GM23248 (cell line): ENCODE results near the gene UMOD.

Experiments
- EZH2 ChIP-seq: fragments of 200-600 bp; sonication (generic); IDR thresholded peaks from 2 replicates; pipeline ENCODE4 v1.6.1; 2018; ENCODE audit warnings: antibody characterized with exemption, mild to moderate bottlenecking; ENCODE audit not compliant: insufficient read depth, poor library complexity, severe bottlenecking
- EZH2phosphoT487 ChIP-seq: fragments of 200-600 bp; sonication (generic); IDR thresholded peaks from 2 replicates; pipeline ENCODE4 v1.6.1; 2018; ENCODE audit warnings: antibody characterized with exemption, moderate library complexity, mild to moderate bottlenecking, low read depth; ENCODE audit not compliant: insufficient read depth

GRCh38 chr16:20317117-20317516 is 35.4 kb downstream of the UMOD start:
- TF ChIP-seq EZH2phosphoT487 (no peak), EZH2 (no peak)
